Activated CD4-positive, alpha-beta T cell treated with anti-CD3 and anti-CD28 coated beads, Interleukin-2, Interleukin-4, amounts not matched to agents 100 ng/mL and 50 ng/mL, durations not matched to agents 16 hours and 8 hours (primary cell): Measurements from ENCODE around the gene SH2D3C.

Experiments used
- DNase-seq: peaks from one replicate; pipeline ENCODE4 v3.0.0-alpha.2; 2020; ENCODE audit warnings: low spot score

SH2D3C gene

GRCh38 chr9:127739614-127740330 lies 38.7 kb downstream of the SH2D3C start:
- DNase-seq: no peak

- no peak for DNase-seq
These were observed 39.8 kb downstream of the SH2D3C start for GRCh38 chr9:127738666-127739065.

- DNase-seq: no peak
These were observed 42.8 kb downstream of the SH2D3C start for GRCh38 chr9:127735530-127736185.

GRCh38 chr9:127734747-127735529 lies 43.5 kb downstream of the SH2D3C start, which contains the start of gene TOR2A:
TSS of gene TOR2A (minus strand) at chr9:127735294. CDS start at chr9:127735270, 24 bp downstream.
- DNase-seq: peak; percentile 97

- no peak for DNase-seq
These were observed 44.2 kb downstream of the SH2D3C start for GRCh38 chr9:127734247-127734746.

- DNase-seq: no peak
These were observed 44.9 kb downstream of the SH2D3C start for GRCh38 chr9:127733614-127734013.

GRCh38 chr9:127732444-127732843 lies 46.0 kb downstream of the SH2D3C start:
- no peak for DNase-seq

GRCh38 chr9:127731938-127732337 lies 46.5 kb downstream of the SH2D3C start:
- DNase-seq: no peak

- DNase-seq: no peak
These were observed 47.6 kb downstream of the SH2D3C start for GRCh38 chr9:127730799-127731410.

- no peak for DNase-seq
These were observed 48.2 kb downstream of the SH2D3C start for GRCh38 chr9:127730262-127730661.

GRCh38 chr9:127729522-127730256 lies 48.8 kb downstream of the SH2D3C start:
- DNase-seq: no peak

GRCh38 chr9:127728808-127729207 lies 49.7 kb downstream of the SH2D3C start:
- no peak for DNase-seq

GRCh38 chr9:127726871-127727270 lies 51.6 kb downstream of the SH2D3C start:
- DNase-seq: no peak

- DNase-seq: no peak
These were observed 54.5 kb downstream of the SH2D3C start for GRCh38 chr9:127724012-127724411.

GRCh38 chr9:127723444-127723843 lies 55.0 kb downstream of the SH2D3C start:
- DNase-seq: no peak

- no peak for DNase-seq
These were observed 55.5 kb downstream of the SH2D3C start for GRCh38 chr9:127723013-127723412.

GRCh38 chr9:127722055-127722745 lies 56.3 kb downstream of the SH2D3C start:
- no peak for DNase-seq

- no peak for DNase-seq
These were observed 57.1 kb downstream of the SH2D3C start for GRCh38 chr9:127721391-127721821.

GRCh38 chr9:127720865-127721227 lies 57.6 kb downstream of the SH2D3C start:
- DNase-seq: no peak

GRCh38 chr9:127720031-127720864 lies 58.2 kb downstream of the SH2D3C start:
- no peak for DNase-seq
